OCI-LY7 (cell line): ENCODE results near the gene CHST2. TPM values are rescaled to one million over a fixed set of nuclear protein-coding genes. Genes with fewer than 3 reads are reported as not detected.

Experiments used
- BruUV-seq: library from RNA; stranded (reverse); fragments of 400-500 nt; replicated peaks from 2 replicates; lab custom pipeline; 2021; lab: Mats Ljungman, UMichigan
- CTCF ChIA-PET: fragments of 300-600 bp; sonication (Branson Sonifier 250); formaldehyde crosslinking; loops from one replicate; lab custom pipeline; 2022; ENCODE audit warnings: antibody characterized with exemption; ENCODE audit not compliant: unreplicated experiment; lab: Charles Lee
- POLR2A ChIA-PET: fragments of 300-600 bp; sonication (Branson Sonifier 250); formaldehyde crosslinking; loops from one replicate; lab custom pipeline; 2022; ENCODE audit warnings: antibody characterized with exemption; lab: Charles Lee
- DNase-seq: peaks from one replicate; pipeline ENCODE4 v3.0.0-alpha.2; 2015; ENCODE audit warnings: low spot score
- H2AFZ ChIP-seq: fragments of 200-600 bp; sonication (generic), shearing (Covaris generic); 2 replicates; pipeline ENCODE4 v1.6.1; 2014; ENCODE audit warnings: mild to moderate bottlenecking, antibody characterized with exemption, low read length, moderate library complexity
- H3K27ac ChIP-seq: fragments of 200-600 bp; sonication (generic); 2 replicates; pipeline ENCODE4 v1.5.1; 2014; ENCODE audit warnings: mixed run types, low read depth, mild to moderate bottlenecking, moderate library complexity, low read length, inconsistent platforms; ENCODE audit not compliant: poor library complexity, severe bottlenecking
- H3K36me3 ChIP-seq: fragments of 200-600 bp; sonication (generic); 2 replicates; pipeline ENCODE4 v1.6.1; 2014; ENCODE audit warnings: mild to moderate bottlenecking, antibody characterized with exemption, low read length, moderate library complexity, mixed read lengths; ENCODE audit not compliant: insufficient read depth
- H3K4me1 ChIP-seq: fragments of 200-600 bp; sonication (generic); 2 replicates; pipeline ENCODE4 v1.5.1; 2014; ENCODE audit warnings: mild to moderate bottlenecking, low read length; ENCODE audit not compliant: insufficient read depth, poor library complexity, severe bottlenecking
- H3K4me2 ChIP-seq: fragments of 200-600 bp; sonication (generic); 2 replicates; pipeline ENCODE4 v1.6.1; 2014; ENCODE audit warnings: mild to moderate bottlenecking, low read length
- H3K4me3 ChIP-seq: fragments of 200-600 bp; sonication (generic); 2 replicates; pipeline ENCODE4 v1.5.1; 2014; ENCODE audit warnings: mild to moderate bottlenecking, low read depth, low read length; ENCODE audit not compliant: poor library complexity, severe bottlenecking
- H3K79me2 ChIP-seq: fragments of 200-600 bp; sonication (generic); 2 replicates; pipeline ENCODE4 v1.6.1; 2016; ENCODE audit warnings: low read depth, mild to moderate bottlenecking, low read length, moderate library complexity, mixed read lengths; ENCODE audit not compliant: insufficient read depth
- H3K9me2 ChIP-seq: fragments of 200-600 bp; sonication (generic); 2 replicates; pipeline ENCODE4 v1.6.1; 2016; ENCODE audit warnings: mild to moderate bottlenecking, low read length, mixed read lengths; ENCODE audit not compliant: insufficient read depth
- H3K9me3 ChIP-seq: fragments of 200-600 bp; sonication (generic); 2 replicates; pipeline ENCODE4 v1.6.1; 2014; ENCODE audit warnings: mild to moderate bottlenecking, mixed run types, low read length, mixed read lengths
- H4K20me1 ChIP-seq: fragments of 200-600 bp; sonication (generic); 2 replicates; pipeline ENCODE4 v1.6.1; 2014; ENCODE audit warnings: mild to moderate bottlenecking, antibody characterized with exemption, low read length, moderate library complexity, mixed read lengths; ENCODE audit not compliant: insufficient read depth
- CTCF ChIP-seq: fragments of 200-600 bp; sonication (generic); conservative IDR thresholded peaks from 2 replicates; pipeline ENCODE4 v1.5.1; 2014; ENCODE audit warnings: mild to moderate bottlenecking, antibody characterized with exemption, low read length, moderate library complexity, mixed read lengths
- EZH2phosphoT487 ChIP-seq: fragments of 200-600 bp; sonication (generic); IDR thresholded peaks from 2 replicates; pipeline ENCODE4 v1.6.1; 2018; ENCODE audit warnings: low read depth, borderline replicate concordance, mild to moderate bottlenecking, mixed run types, antibody characterized with exemption, low read length, moderate library complexity, mixed read lengths
- intact Hi-C: fragments of 100-400 bp; cut with micrococcal nuclease; formaldehyde crosslinking; loops from one replicate; pipeline ENCODE4 v1.10.0; 2022; ENCODE audit not compliant: unreplicated experiment
- total RNA-seq, 2 experiments: library from RNA; depleted of rRNA in 1 of 2; stranded (reverse); fragments of >200 nt in 1 of 2; shearing (Covaris generic) in 1 of 2; gene quantifications; 2 replicates each; pipeline ENCODE4 v1.2.3, GENCODE V29; 2014 to 2022

CHST2 gene
- total RNA-seq, 2 experiments from 2014 or later: 1.2 TPM

GRCh38 chr3:143170074-143170473 lies 50.5 kb downstream of the CHST2 start:
- no peak for TF ChIP-seq CTCF
- TF ChIP-seq EZH2phosphoT487: no peak
- CTCF ChIA-PET: no interaction called here
- Histone ChIP-seq H4K20me1 (no peaks in the 10 kb centered on the region), H3K4me3 (no peak overlapping the region), H3K9me2 (no peaks in the 10 kb centered on the region), H3K36me3 (no peaks in the 10 kb centered on the region), H3K79me2 (no peaks in the 10 kb centered on the region), H3K4me2 (no peak overlapping the region), H3K27ac (no peak overlapping the region), H3K4me1 (peaks cover 5% of the 10 kb centered on the region), H2AFZ (no peak overlapping the region), H3K9me3 (peaks cover 8% of the 10 kb centered on the region; the same call in 1 of the 2 replicates)
- POLR2A ChIA-PET: no interaction called here
- DNase-seq: no peak
- intact Hi-C loops: no loop called here
- no TSS peak for BruUV-seq

DNA sequence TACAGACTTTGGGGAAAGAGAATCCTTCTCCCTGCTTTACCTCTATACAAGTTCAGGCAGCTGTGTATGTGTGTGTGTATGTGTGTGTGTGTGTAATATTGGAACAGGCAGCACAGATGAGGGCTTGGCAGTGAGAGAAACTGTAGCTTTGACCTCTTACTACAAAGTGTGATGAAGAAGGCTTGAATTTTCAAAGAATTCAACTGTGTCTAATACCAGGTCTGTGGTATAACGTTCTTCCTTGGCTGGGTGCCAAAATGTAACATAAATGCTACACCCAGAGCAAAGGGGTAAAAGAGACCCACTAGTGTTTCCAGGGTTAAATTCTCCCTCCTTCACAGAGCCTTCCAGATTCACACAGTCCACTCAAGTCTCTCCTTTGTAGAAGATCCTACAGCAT lies 51.1 kb downstream of the CHST2 start:
- H3K27ac ChIP-seq: no peak overlapping the region
- H3K9me2 ChIP-seq: no peaks in the 10 kb centered on the region
- intact Hi-C loops: no loop called here
- CTCF ChIA-PET: no interaction called here
- no peak for TF ChIP-seq CTCF
- TF ChIP-seq EZH2phosphoT487: no peak
- no peak overlapping the region for H3K4me3 ChIP-seq
- H3K36me3 ChIP-seq: no peaks in the 10 kb centered on the region
- H3K79me2 ChIP-seq: no peaks in the 10 kb centered on the region
- H4K20me1 ChIP-seq: no peaks in the 10 kb centered on the region
- peak overlapping the region; percentile 84 for H2AFZ ChIP-seq
- H3K4me2 ChIP-seq: peak overlapping the region; percentile 36; the same call in 1 of the 2 replicates
- peaks cover 5% of the 10 kb centered on the region for H3K4me1 ChIP-seq
- POLR2A ChIA-PET: no interaction called here
- no TSS peak for BruUV-seq
- peaks cover 8% of the 10 kb centered on the region; the same call in 1 of the 2 replicates for H3K9me3 ChIP-seq
- DNase-seq: no peak

DNA sequence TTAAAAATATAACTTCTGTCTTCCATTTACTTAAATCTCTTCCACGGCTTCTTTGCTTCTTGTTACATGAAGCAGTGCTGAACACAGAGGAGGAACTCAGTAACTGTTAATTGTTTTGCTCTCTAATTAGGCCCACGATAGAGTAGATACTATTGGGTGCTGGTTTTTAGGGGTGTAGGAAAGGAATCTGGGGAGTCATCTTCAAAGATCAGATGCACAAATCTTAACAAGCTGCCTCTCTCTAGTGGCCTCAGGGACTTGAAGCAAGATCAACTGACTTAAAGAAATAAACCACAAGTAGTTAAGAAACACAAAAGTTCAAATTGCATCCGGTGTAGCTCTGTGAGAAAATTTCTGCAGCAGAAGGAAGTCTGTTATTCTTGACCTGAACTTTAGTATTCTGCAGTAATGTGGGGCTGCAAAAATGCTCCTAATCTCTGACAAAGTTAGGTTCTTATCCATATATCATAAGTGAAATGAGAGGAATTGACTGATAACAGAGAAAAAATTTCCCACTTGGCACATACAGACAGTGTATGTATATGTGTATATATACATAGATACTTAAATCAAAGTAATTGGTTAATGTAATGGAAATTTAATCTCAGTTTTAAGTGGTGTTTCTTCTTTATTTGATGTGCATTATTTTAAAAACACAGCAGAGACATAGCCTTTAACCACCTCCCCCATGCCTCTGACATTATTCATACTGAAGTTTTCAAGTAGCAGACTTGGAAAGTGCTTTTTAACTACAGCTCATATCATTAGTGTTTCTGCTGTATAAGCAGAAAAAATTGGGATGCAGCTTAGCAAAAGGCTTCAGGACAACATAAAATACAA lies 51.8 kb downstream of the CHST2 start:
- Histone ChIP-seq H3K4me3 (no peak overlapping the region), H3K4me1 (peaks cover 5% of the 10 kb centered on the region), H3K9me2 (no peaks in the 10 kb centered on the region), H3K79me2 (no peaks in the 10 kb centered on the region), H4K20me1 (no peaks in the 10 kb centered on the region), H3K27ac (no peak overlapping the region), H2AFZ (peak overlapping the region; percentile 84), H3K36me3 (no peaks in the 10 kb centered on the region), H3K9me3 (peaks cover 8% of the 10 kb centered on the region; the same call in 1 of the 2 replicates), H3K4me2 (peak overlapping the region; percentile 36; the same call in 1 of the 2 replicates)
- CTCF ChIA-PET: no interaction called here
- no TSS peak for BruUV-seq
- intact Hi-C loops: no loop called here
- POLR2A ChIA-PET: no interaction called here
- TF ChIP-seq CTCF (no peak), EZH2phosphoT487 (no peak)
- peak; percentile 49 for DNase-seq
